Lower leg skin (tissue), 3 donors: ENCODE results near the gene MYO1E.

ENCODE experiments used
- CTCF ChIP-seq, 3 donors: fragments of 450-650 bp; IDR thresholded peaks; one replicate each; pipeline ENCODE4 v1.5.1; 2016; ENCODE audit warnings: antibody characterized with exemption in 3 of 3, mild to moderate bottlenecking in 3 of 3, moderate library complexity in 2 of 3
- POLR2A ChIP-seq, 2 donors: fragments of 450-650 bp; IDR thresholded peaks; one replicate each; pipeline ENCODE4 v1.6.1; 2016 to 2017; ENCODE audit warnings: antibody characterized with exemption in 2 of 2, mild to moderate bottlenecking in 1 of 2, moderate library complexity in 1 of 2

- TF ChIP-seq POLR2A (IDR thresholded peaks at IDR 0.05) (no peak), CTCF (IDR thresholded peaks at IDR 0.05) (no peak)
These were observed 183.4 kb downstream of the MYO1E start for GRCh38 chr15:59189241-59189640.
